ENCODE measurements around the gene SPATA24. TPM values are rescaled to one million over a fixed set of nuclear protein-coding genes. Genes with fewer than 3 reads are reported as not detected.
A peak's percentile ranks its signal among the peaks of the same experiment; 100 is the strongest.

The SPATA24 gene
- total RNA-seq, 1 experiment from 2014 or later = 13.0 TPM

- Histone ChIP-seq H3K9me3 (ENCODE audit: control insufficient read depth, low read depth, low read length) (no peaks in the 10 kb centered on the region), H3T11ph (ENCODE audit: low read length) (no peak overlapping the region), H3K27ac (ENCODE audit: insufficient read length, low read depth, low read length) (no peak overlapping the region), H4K8ac (replicated peaks; ENCODE audit: insufficient read length, low read depth, low read length) (no peak overlapping the region), H3K23ac (ENCODE audit: insufficient read length, low read depth, low read length) (no peak overlapping the region), H2BK12ac (ENCODE audit: insufficient read length, low read depth, low read length) (no peak overlapping the region), H3K4ac (ENCODE audit: low read depth, low read length) (no peak overlapping the region), H3K9ac (ENCODE audit: extremely low read depth, insufficient read length, low read length) (no peak overlapping the region), H3K79me2 (ENCODE audit: insufficient read depth, low read length) (no peaks in the 10 kb centered on the region), H3K79me1 (ENCODE audit: insufficient read depth, low read depth, low read length, poor library complexity, severe bottlenecking) (no peaks in the 10 kb centered on the region), H2AFZ (ENCODE audit: low read length) (no peak overlapping the region), H2BK20ac (ENCODE audit: low read depth, low read length, poor library complexity, severe bottlenecking) (no peak overlapping the region), H3K27me3 (ENCODE audit: insufficient read depth, low read length) (no peaks in the 10 kb centered on the region), H4K91ac (ENCODE audit: insufficient read length, low read depth, low read length) (no peak overlapping the region), H2BK120ac (ENCODE audit: low read depth, low read length, poor library complexity, severe bottlenecking) (no peak overlapping the region), H2BK15ac (ENCODE audit: low read depth, low read length) (no peak overlapping the region), H3K23me2 (ENCODE audit: insufficient read length, low read depth, low read length, poor library complexity, severe bottlenecking) (no peaks in the 10 kb centered on the region), H3K4me1 (ENCODE audit: insufficient read depth, low read length) (no peaks in the 10 kb centered on the region), H4K5ac (ENCODE audit: insufficient read length, low read depth, low read length) (no peak overlapping the region), H3K56ac (ENCODE audit: insufficient read length, low read depth, low read length) (no peak overlapping the region), H3K18ac (ENCODE audit: insufficient read length, low read depth, low read length) (no peak overlapping the region), H2BK5ac (ENCODE audit: insufficient read length, low read length) (no peak overlapping the region), H3K14ac (ENCODE audit: insufficient read depth, low read length) (no peak overlapping the region), H3K4me2 (ENCODE audit: insufficient read depth, insufficient read length, low read length) (no peak overlapping the region), H4K20me1 (ENCODE audit: control insufficient read depth, insufficient read depth, insufficient read length) (no peaks in the 10 kb centered on the region), H2AK5ac (ENCODE audit: insufficient read length, low read length) (no peak overlapping the region)
- TF ChIP-seq, protein P1, sequence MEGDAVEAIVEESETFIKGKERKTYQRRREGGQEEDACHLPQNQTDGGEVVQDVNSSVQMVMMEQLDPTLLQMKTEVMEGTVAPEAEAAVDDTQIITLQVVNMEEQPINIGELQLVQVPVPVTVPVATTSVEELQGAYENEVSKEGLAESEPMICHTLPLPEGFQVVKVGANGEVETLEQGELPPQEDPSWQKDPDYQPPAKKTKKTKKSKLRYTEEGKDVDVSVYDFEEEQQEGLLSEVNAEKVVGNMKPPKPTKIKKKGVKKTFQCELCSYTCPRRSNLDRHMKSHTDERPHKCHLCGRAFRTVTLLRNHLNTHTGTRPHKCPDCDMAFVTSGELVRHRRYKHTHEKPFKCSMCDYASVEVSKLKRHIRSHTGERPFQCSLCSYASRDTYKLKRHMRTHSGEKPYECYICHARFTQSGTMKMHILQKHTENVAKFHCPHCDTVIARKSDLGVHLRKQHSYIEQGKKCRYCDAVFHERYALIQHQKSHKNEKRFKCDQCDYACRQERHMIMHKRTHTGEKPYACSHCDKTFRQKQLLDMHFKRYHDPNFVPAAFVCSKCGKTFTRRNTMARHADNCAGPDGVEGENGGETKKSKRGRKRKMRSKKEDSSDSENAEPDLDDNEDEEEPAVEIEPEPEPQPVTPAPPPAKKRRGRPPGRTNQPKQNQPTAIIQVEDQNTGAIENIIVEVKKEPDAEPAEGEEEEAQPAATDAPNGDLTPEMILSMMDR (conservative IDR thresholded peaks at IDR 0.05) = no peak
- Mint-ChIP-seq H3K9me3 (no peaks in the 10 kb centered on the region), H3K36me3 (ENCODE audit: insufficient read depth in 1 of 3, low read depth in 3 of 3) (peaks cover 8 to 29% (median 12%) of the 10 kb centered on the region in 3 experiments; a peak in 6 of 7 replicates), H3K27me3 (ENCODE audit: low read depth) (no peaks in the 10 kb centered on the region), H3K27ac (peak overlapping the region in 1 of 3 experiments; percentile 89; a peak in 3 of 7 replicates), H3K4me3 (no peak overlapping the region), H3K4me1 (peaks cover 7 to 8% of the 10 kb centered on the region in 2 experiments; a peak in 3 of 4 replicates)
- DNase-seq = no peak
- no CpG with 5 or more reads among the region's 2 CpGs for WGBS (ENCODE audit: extremely low coverage, insufficient read length, low lambda C conversion rate)
Observed at GRCh38 chr5:139374909-139375308, 29.0 kb downstream of the SPATA24 start.
